HCT116 (cell line): ENCODE data around the gene RAB4B. TPM values are rescaled to one million over a fixed set of nuclear protein-coding genes. Genes with fewer than 3 reads are reported as not detected.
"Not testable (repeated sequence)": the region's sequence is repeated elsewhere in the genome, so short reads cannot be mapped to it uniquely, and the experiment has no call there.

ENCODE experiments used
- ATAC-seq: fragments of 200-7000 bp; cut with Tn5 transposase; 2 replicates; pipeline ENCODE4 v1.9.1; 2020; ENCODE audit warnings: mild to moderate bottlenecking, moderate library complexity
- BruUV-seq: library from RNA; stranded (reverse); fragments of 400-500 nt; replicated peaks from 2 replicates; lab custom pipeline; 2021; lab: Mats Ljungman, UMichigan
- CTCF ChIA-PET: fragments of 300-600 bp; sonication (Branson Sonifier 250); formaldehyde crosslinking; loops from one replicate; lab custom pipeline; 2021; ENCODE audit warnings: antibody characterized with exemption; lab: Charles Lee
- POLR2A ChIA-PET: fragments of 300-600, 350-600 bp; sonication (Branson Sonifier 250); formaldehyde crosslinking; loops from one replicate; lab custom pipeline; 2021; ENCODE audit warnings: antibody characterized with exemption; lab: Charles Lee
- RAD21 ChIA-PET, 2 experiments: fragments of 300-600 bp; sonication (Branson Sonifier 250); formaldehyde crosslinking; loops; one replicate each; lab custom pipeline; 2023; ENCODE audit warnings: low total read pairs in 2 of 2; ENCODE audit not compliant: uncharacterized antibody in 2 of 2, unreplicated experiment in 2 of 2, low non-redundant PET in 1 of 2; lab: Charles Lee
- DNase-seq: peaks from one replicate; pipeline ENCODE4 v3.0.0-alpha.2; 2010; ENCODE audit warnings: low read depth, low spot score
- H2AFZ ChIP-seq: fragments of 200-600 bp; shearing (Covaris generic), sonication (generic); 2 replicates; pipeline ENCODE4 v1.6.1; 2017; ENCODE audit warnings: low read depth, mixed run types, mixed read lengths, antibody characterized with exemption, low read length; ENCODE audit not compliant: poor library complexity, severe bottlenecking
- H3K27ac ChIP-seq: 2 replicates; pipeline ENCODE4 v1.5.1; 2012; ENCODE audit warnings: low read depth, low read length
- H3K27me3 ChIP-seq: fragments of 200-600 bp; sonication (generic); 2 replicates; pipeline ENCODE4 v1.6.1; 2016; ENCODE audit warnings: mixed run types, low read length, mixed read lengths; ENCODE audit not compliant: insufficient read depth
- H3K36me3 ChIP-seq, 2 experiments: fragments of 200-500 bp in 1 of 2; fragments of 200-600 bp in 1 of 2; sonication (Bioruptor generic) in 1 of 2; sonication (generic) in 1 of 2; 2 replicates each; pipeline versions ENCODE4 v1.5.1 to v1.6.1; 2014 to 2016; ENCODE audit warnings: low read length in 2 of 2, inconsistent platforms in 1 of 2, mixed read lengths in 1 of 2, mixed run types in 1 of 2; ENCODE audit not compliant: insufficient read depth in 2 of 2, control insufficient read depth in 1 of 2
- H3K4me1 ChIP-seq, 2 experiments: fragments of 200-600 bp in 1 of 2; sonication (generic) in 1 of 2; 2 replicates each; pipeline versions ENCODE4 v1.5.1 to v1.6.1; 2012 to 2017; ENCODE audit warnings: low read length in 2 of 2, inconsistent platforms in 1 of 2, mild to moderate bottlenecking in 1 of 2, mixed read lengths in 1 of 2, mixed run types in 1 of 2, moderate library complexity in 1 of 2; ENCODE audit not compliant: insufficient read depth in 2 of 2, control insufficient read depth in 1 of 2
- H3K4me2 ChIP-seq: fragments of 200-600 bp; sonication (generic); 2 replicates; pipeline ENCODE4 v1.6.1; 2017; ENCODE audit warnings: mixed run types, low read length, mixed read lengths
- H3K4me3 ChIP-seq, 2 experiments: fragments of 200-600 bp in 1 of 2; sonication (generic) in 1 of 2; replicated peaks in 1 of 2; 2 replicates each; pipeline ENCODE4 v1.5.1; 2011 to 2016; ENCODE audit warnings: low read length in 2 of 2, control low read depth in 1 of 2, low read depth in 1 of 2, mild to moderate bottlenecking in 1 of 2, mixed read lengths in 1 of 2, mixed run types in 1 of 2
- H3K79me2 ChIP-seq: fragments of 200-600 bp; sonication (generic); 2 replicates; pipeline ENCODE4 v1.6.1; 2017; ENCODE audit warnings: mild to moderate bottlenecking, mixed run types, low read length, moderate library complexity, mixed read lengths; ENCODE audit not compliant: insufficient read depth
- H3K9ac ChIP-seq: fragments of 200-600 bp; sonication (generic); 2 replicates; pipeline ENCODE4 v1.6.1; 2016; ENCODE audit warnings: low read length, mixed read lengths
- H3K9me2 ChIP-seq: fragments of 200-600 bp; sonication (generic), shearing (Covaris generic); 2 replicates; pipeline ENCODE4 v1.6.1; 2017; ENCODE audit warnings: mixed run types, mild to moderate bottlenecking, moderate library complexity; ENCODE audit not compliant: insufficient read depth
- H3K9me3 ChIP-seq, 2 experiments: fragments of 200-500 bp in 1 of 2; fragments of 200-600 bp in 1 of 2; sonication (Bioruptor generic) in 1 of 2; sonication (generic) in 1 of 2; 2 replicates each; pipeline ENCODE4 v1.6.1; 2014 to 2017; ENCODE audit warnings: low read length in 2 of 2, mixed read lengths in 2 of 2, inconsistent platforms in 1 of 2, low read depth in 1 of 2, mild to moderate bottlenecking in 1 of 2, mixed run types in 1 of 2, moderate library complexity in 1 of 2; ENCODE audit not compliant: control insufficient read depth in 1 of 2, insufficient read depth in 1 of 2
- H4K20me1 ChIP-seq: fragments of 200-600 bp; sonication (generic), shearing (Covaris generic); 2 replicates; pipeline ENCODE4 v1.6.1; 2017; ENCODE audit warnings: mixed run types, mild to moderate bottlenecking, moderate library complexity; ENCODE audit not compliant: insufficient read depth
- CBX3 ChIP-seq: IDR thresholded peaks from 2 replicates; pipeline ENCODE4 v1.6.1; 2012; ENCODE audit warnings: low read depth
- CEBPB ChIP-seq: IDR thresholded peaks from 2 replicates; pipeline ENCODE4 v1.6.1; 2012; ENCODE audit warnings: low read depth
- CTCF ChIP-seq, 3 experiments: fragments of 200-600 bp in 1 of 3; sonication (generic) in 1 of 3; IDR thresholded peaks in 2 of 3; conservative IDR thresholded peaks in 1 of 3; 2 replicates each; pipeline ENCODE4 v1.5.1; 2012 to 2017; ENCODE audit warnings: low read depth in 2 of 3, low read length in 2 of 3, antibody characterized with exemption in 1 of 3, borderline replicate concordance in 1 of 3, control low read depth in 1 of 3, mild to moderate bottlenecking in 1 of 3, mixed read lengths in 1 of 3, mixed run types in 1 of 3, moderate library complexity in 1 of 3; ENCODE audit not compliant: insufficient read depth in 1 of 3
- EGR1 ChIP-seq: IDR thresholded peaks from 2 replicates; pipeline ENCODE4 v1.6.1; 2012; ENCODE audit warnings: low read depth
- EZH2 ChIP-seq: fragments of 200-600 bp; sonication (generic); IDR thresholded peaks from 2 replicates; pipeline ENCODE4 v1.6.1; 2017; ENCODE audit warnings: antibody characterized with exemption, mixed run types
- FOSL1 ChIP-seq: IDR thresholded peaks from 2 replicates; pipeline ENCODE4 v1.6.1; 2012; ENCODE audit warnings: low read depth
- JUND ChIP-seq: IDR thresholded peaks from 2 replicates; pipeline ENCODE4 v1.6.1; 2012
- POLR2A ChIP-seq: IDR thresholded peaks from 2 replicates; pipeline ENCODE4 v1.7.0; 2011; ENCODE audit warnings: borderline replicate concordance; ENCODE audit not compliant: insufficient read depth, insufficient read length; ENCODE audit errors: extremely low read depth
- RAD21 ChIP-seq: IDR thresholded peaks from 2 replicates; pipeline ENCODE4 v1.6.1; 2012; ENCODE audit warnings: low read depth, mild to moderate bottlenecking
- SP1 ChIP-seq: IDR thresholded peaks from 2 replicates; pipeline ENCODE4 v1.6.1; 2012; ENCODE audit warnings: low read depth
- SRF ChIP-seq: IDR thresholded peaks from 2 replicates; pipeline ENCODE4 v1.6.1; 2012; ENCODE audit warnings: low read depth
- TCF7L2 ChIP-seq: IDR thresholded peaks from 2 replicates; pipeline ENCODE4 v1.7.0; 2011; ENCODE audit warnings: borderline replicate concordance, inconsistent platforms; ENCODE audit not compliant: insufficient read depth, insufficient read length; ENCODE audit errors: extremely low read depth
- ZFX ChIP-seq: fragments of 450-650 bp; IDR thresholded peaks from 2 replicates; pipeline ENCODE4 v1.6.1; 2017
- ZNF274 ChIP-seq: fragments of 200-500 bp; sonication (Bioruptor generic); IDR thresholded peaks from 2 replicates; pipeline ENCODE4 v1.6.1; 2014; ENCODE audit warnings: mild to moderate bottlenecking, low read depth, low read length, inconsistent platforms
- intact Hi-C: fragments of 100-400 bp; cut with micrococcal nuclease; formaldehyde crosslinking; loops from 2 replicates; pipeline ENCODE4 v1.10.0; 2022
- total RNA-seq: library from RNA; stranded (reverse); gene quantifications from one replicate; pipeline ENCODE4 v1.2.1, GENCODE V29; 2021; ENCODE audit not compliant: unreplicated experiment
- TF ChIP-seq, protein P1 (sequence below): IDR thresholded peaks from 2 replicates; pipeline ENCODE4 v1.6.1; 2011; ENCODE audit warnings: mild to moderate bottlenecking, low read length, moderate library complexity; ENCODE audit not compliant: insufficient replicate concordance; ENCODE audit errors: extremely low read depth
- TF ChIP-seq, protein P2 (sequence below): IDR thresholded peaks from 2 replicates; pipeline ENCODE4 v1.6.1; 2012

RAB4B gene
- total RNA-seq, 1 experiment from 2014 or later, result 18.7 TPM

DNA sequence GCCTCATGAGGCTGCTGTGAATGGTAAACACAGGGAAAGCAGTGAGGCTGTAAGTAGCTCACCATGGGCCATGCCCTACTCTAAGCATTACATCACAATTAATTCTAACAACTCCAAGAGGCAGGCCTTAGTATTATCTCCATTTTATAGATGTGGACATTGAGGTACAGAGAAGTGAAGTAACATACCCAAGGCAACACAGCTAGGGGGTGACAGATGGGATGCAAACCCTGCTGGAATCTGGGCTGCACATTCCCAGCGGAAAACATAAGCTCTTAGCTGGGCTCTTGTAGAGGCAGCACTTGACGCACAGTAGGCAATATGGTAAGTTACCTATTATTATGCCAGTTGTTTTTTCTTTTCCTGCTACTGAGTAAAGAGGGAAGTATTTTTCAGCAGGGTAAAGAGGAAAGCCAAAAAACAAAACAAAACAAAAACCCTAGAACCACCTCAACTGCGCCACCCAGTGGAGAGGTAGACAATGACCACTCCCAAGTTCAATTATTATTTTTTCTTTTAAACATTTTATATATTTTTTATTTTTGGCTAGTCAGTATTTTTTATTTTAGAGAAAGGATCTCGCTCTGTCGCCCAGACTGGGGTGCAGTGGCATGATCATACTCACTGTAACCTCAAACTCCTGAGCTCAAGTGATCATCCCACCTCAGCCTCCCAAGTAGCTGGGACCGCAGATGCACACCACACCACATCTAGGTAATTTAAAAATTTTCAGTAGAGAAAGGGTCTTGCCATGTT is 41.6 kb downstream of the RAB4B start:
- ATAC-seq, H3K27me3 ChIP-seq, H3K27ac ChIP-seq, H3K4me3 ChIP-seq, H3K36me3 ChIP-seq, BruUV-seq, H3K9me2 ChIP-seq, H3K9ac ChIP-seq, H2AFZ ChIP-seq, DNase-seq, H4K20me1 ChIP-seq, H3K79me2 ChIP-seq, H3K9me3 ChIP-seq: not testable (repeated sequence)
- CTCF ChIA-PET, result interaction anchor here (1.0 to 3.1 kb wide), 9 partner anchors 9 to 325 kb away, joined by 3 to 25 read pairs (median 6); partner anchors contain the start of genes ACTMAP and SNRPA
- intact Hi-C loops, result loop anchor here (10.0 kb wide), 1 partner anchor 325 kb away; no protein-coding TSS in a partner anchor
- Histone ChIP-seq H3K4me2 (peak overlapping the region; percentile 21; the same call in 1 of the 2 replicates), H3K4me1 (peaks cover 12 to 25% of the 10 kb centered on the region in 2 experiments; a peak in 3 of 4 replicates)
- RAD21 ChIA-PET, result interaction anchor here (0.6 to 1.5 kb wide), 2 partner anchors 42 to 157 kb away, joined by 3 to 6 read pairs; partner anchors contain the start of gene RAB4B (in 1 of the 2)
- TF ChIP-seq CTCF (IDR thresholded peaks at IDR 0.05 in 2 of 3, conservative IDR thresholded peaks at IDR 0.05 in 1 of 3; ENCODE audit: borderline replicate concordance in 1 of 3, insufficient read depth in 1 of 3, low read depth in 2 of 3, low read length in 2 of 3) (peak; percentile 55 to 70 (median 69)), RAD21 (peak; percentile 68)
- POLR2A ChIA-PET, result interaction anchor here (0.5 to 0.6 kb wide), 2 partner anchors 159 to 310 kb away, joined by 3 read pairs; no protein-coding TSS in a partner anchor

DNA sequence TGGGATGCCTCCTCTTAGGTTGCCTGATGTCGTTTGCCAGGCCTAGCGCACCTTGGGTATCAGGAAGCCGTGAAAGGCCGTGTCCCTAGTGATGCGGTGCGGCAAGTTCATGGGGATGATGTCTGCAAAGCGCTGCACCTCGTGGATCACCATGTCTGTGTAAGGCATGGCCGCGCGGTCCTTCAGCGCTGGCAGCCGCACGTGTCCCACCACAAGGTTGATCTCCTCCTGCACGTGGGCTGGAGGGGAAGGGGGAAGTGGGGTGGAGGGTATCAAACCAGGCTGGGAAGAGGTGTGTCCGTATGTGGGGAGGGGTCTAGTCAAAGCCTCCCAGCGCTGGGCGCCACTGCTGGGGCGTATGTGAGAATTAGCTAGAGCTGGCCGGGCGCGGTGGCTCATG is 44.1 kb downstream of the RAB4B start:
- ChIA-PET POLR2A (no interaction called here), CTCF (no interaction called here)
- no peak overlapping the region for H3K4me2 ChIP-seq
- no peak for TF ChIP-seq POLR2A
- TF ChIP-seq, protein P1, sequence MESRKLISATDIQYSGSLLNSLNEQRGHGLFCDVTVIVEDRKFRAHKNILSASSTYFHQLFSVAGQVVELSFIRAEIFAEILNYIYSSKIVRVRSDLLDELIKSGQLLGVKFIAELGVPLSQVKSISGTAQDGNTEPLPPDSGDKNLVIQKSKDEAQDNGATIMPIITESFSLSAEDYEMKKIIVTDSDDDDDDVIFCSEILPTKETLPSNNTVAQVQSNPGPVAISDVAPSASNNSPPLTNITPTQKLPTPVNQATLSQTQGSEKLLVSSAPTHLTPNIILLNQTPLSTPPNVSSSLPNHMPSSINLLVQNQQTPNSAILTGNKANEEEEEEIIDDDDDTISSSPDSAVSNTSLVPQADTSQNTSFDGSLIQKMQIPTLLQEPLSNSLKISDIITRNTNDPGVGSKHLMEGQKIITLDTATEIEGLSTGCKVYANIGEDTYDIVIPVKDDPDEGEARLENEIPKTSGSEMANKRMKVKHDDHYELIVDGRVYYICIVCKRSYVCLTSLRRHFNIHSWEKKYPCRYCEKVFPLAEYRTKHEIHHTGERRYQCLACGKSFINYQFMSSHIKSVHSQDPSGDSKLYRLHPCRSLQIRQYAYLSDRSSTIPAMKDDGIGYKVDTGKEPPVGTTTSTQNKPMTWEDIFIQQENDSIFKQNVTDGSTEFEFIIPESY, result no peak
- no peak for TF ChIP-seq TCF7L2
- no peak for TF ChIP-seq SRF
- TF ChIP-seq ZNF274, result no peak
- no peak for TF ChIP-seq FOSL1
- TF ChIP-seq, protein P2, sequence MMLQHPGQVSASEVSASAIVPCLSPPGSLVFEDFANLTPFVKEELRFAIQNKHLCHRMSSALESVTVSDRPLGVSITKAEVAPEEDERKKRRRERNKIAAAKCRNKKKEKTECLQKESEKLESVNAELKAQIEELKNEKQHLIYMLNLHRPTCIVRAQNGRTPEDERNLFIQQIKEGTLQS, result no peak
- TF ChIP-seq EGR1, result no peak
- no peak for TF ChIP-seq EZH2
- TF ChIP-seq ZFX, result no peak
- no peak for TF ChIP-seq CEBPB
- no peak for TF ChIP-seq CBX3
- no peak for TF ChIP-seq SP1
- no peak for TF ChIP-seq JUND

More for the DNA sequence above, 44.1 kb downstream of the RAB4B start:
- intact Hi-C loops, result no loop called here
- peaks cover 12 to 25% of the 10 kb centered on the region in 2 experiments; a peak in 3 of 4 replicates for H3K4me1 ChIP-seq
- BruUV-seq, result no TSS peak
- H2AFZ ChIP-seq, result no peak overlapping the region
- RAD21 ChIA-PET, result no interaction called here
- no peak overlapping the region for H3K4me3 ChIP-seq
- H3K27me3 ChIP-seq, result no peaks in the 10 kb centered on the region
- H3K79me2 ChIP-seq, result no peaks in the 10 kb centered on the region
- no peaks in the 10 kb centered on the region for H3K9me3 ChIP-seq
- no peaks in the 10 kb centered on the region for H3K9me2 ChIP-seq
- DNase-seq, result no peak
- H3K9ac ChIP-seq, result no peak overlapping the region
- H3K36me3 ChIP-seq, result no peaks in the 10 kb centered on the region
- H3K27ac ChIP-seq, result no peak overlapping the region
- no peaks in the 10 kb centered on the region for H4K20me1 ChIP-seq
- no peak for ATAC-seq
